ENCODE results near the gene NBDY.
"Not testable (repeated sequence)": the region's sequence is repeated elsewhere in the genome, so short reads cannot be mapped to it uniquely, and the experiment has no call there.

Gene NBDY

DNA sequence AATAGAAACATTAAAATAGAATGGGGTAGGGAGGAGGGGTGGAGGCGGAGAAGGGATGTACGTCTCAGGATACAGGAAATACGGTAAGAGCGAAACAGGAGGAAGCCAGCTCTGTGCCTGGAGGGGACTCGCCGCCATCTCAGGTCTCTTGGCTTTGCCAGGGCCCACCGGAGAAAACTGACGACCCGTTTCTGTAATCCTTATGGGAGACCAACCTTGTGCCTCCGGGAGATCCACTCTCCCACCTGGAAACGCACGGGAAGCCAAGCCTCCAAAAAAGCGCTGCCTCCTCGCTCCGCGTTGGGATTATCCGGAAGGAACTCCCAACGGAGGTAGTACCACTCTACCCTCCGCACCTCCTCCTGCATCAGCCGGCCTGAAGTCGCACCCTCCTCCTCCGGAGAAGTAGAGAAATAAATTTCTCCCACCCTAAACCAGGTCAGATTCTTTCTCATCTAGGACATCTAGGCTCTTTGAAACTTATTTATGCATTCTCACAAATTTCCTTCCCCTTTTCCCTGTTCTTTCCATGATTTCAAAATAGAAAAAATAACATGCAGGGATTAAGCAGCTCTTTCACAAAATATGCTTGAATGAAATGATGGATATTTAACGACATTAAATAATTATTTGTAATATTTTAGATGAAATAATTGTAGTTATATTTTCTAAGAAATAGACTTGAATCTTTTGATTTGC is at the start of gene NBDY:
Gene NBDY (plus strand): TSS at position 92 of the 699 bp plus-strand sequence. CDS start 111 bp downstream, at position 203.
- peak; percentile 11 for DNase-seq (ENCODE audit: low spot score)

GRCh38 chrX:56704530-56704929 is 24.5 kb upstream of the NBDY start:
- DNase-seq (ENCODE audit: low spot score): not testable (repeated sequence)

GRCh38 chrX:56726605-56727004 is 2.4 kb upstream of the NBDY start:
- DNase-seq (ENCODE audit: low spot score): peak; percentile 58

GRCh38 chrX:56727531-56727930 is 1.5 kb upstream of the NBDY start:
- no peak for DNase-seq (ENCODE audit: low spot score)

DNA sequence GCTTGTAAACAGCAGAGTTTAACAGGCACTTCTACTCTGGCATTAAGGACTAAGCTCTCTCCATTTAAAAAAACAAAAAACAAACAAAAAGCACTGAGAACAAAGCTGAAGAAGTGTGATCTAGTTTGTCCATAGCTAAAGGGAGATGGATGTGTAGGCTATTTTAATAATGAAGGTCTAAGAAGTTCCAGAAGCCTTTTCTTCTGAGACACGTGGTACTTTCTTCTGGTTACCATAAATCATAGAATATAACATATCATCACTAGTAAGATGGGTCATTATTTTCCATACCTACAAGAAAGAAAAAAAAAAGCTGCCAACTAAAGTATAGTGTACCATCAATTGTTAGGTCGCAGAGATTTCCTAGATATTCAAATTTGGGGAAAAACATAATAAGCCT is 722 bp upstream of the NBDY start:
- DNase-seq (ENCODE audit: low spot score): no peak

GRCh38 chrX:56728752-56729151 is 291 bp upstream of the NBDY start:
- peak; percentile 7 for DNase-seq (ENCODE audit: low spot score)

GRCh38 chrX:56733459-56734046 is 4.5 kb downstream of the NBDY start:
- DNase-seq (ENCODE audit: low spot score): peak; percentile 51

GRCh38 chrX:56736219-56736618 is 7.2 kb downstream of the NBDY start:
- DNase-seq (ENCODE audit: low spot score): no peak

DNA sequence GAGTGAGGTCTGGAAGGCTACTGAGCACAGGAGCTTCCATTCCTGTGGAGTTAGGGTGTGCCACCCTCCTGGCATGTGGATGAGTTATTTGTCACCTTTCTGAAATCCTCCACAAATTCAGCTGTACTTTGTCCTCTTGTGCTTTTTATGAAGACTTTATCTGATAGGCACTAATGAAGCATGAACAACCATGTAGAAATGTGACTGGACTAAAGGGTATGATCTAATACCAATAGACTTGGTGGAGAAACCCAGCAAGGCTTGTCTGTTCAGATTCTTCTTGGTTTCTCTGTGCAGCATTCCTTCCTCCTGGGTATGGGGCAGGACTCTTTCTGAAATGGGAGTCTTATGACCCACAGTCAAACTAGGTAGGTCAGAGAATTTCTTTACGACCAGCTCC is 9.6 kb downstream of the NBDY start:
- DNase-seq (ENCODE audit: low spot score): no peak

- DNase-seq (ENCODE audit: low spot score): no peak
Measured at GRCh38 chrX:56744996-56745395, 16.0 kb downstream of the NBDY start.

GRCh38 chrX:56746996-56747395 is 18.0 kb downstream of the NBDY start:
- no peak for DNase-seq (ENCODE audit: low spot score)

DNA sequence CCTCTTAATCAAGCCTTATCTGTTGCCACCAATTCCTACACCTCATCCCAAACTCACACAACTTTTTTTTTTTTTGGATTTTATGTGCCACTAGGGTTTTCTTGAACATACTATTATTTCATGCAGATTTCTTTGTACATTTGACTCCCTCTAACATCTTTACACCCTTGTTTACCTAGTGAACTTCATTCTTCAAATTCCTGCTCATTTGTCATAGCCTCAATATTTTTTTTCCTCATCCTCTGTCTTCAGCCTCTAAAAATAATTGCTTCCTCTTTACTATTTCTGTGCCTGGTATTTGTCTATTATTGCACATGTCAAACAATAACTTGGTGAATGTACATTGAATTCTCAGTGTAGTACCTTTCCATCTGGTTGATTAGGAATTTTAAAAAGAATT is 22.0 kb downstream of the NBDY start:
- DNase-seq (ENCODE audit: low spot score): no peak

DNA sequence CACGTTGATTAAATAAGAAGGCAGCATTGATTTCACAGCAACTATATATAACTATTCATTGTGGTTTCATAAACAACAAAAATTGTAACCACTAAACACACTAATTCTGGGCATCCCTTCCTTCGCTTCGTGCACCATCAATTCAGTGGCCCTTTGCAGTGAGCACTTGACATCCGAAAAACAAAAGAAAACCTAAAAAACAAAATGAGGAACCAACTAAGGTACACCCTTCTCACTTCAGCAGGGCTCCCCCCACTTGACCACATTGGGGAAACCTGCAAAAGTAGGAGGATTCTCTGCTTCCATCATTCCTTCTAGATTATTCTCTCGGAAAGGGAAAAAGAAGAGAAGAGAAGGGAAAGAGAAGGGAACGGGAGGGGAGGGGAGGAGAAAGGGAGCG is 28.3 kb downstream of the NBDY start:
- no peak for DNase-seq (ENCODE audit: low spot score)

GRCh38 chrX:56758456-56758855 is 29.4 kb downstream of the NBDY start:
- DNase-seq (ENCODE audit: low spot score): no peak

DNA sequence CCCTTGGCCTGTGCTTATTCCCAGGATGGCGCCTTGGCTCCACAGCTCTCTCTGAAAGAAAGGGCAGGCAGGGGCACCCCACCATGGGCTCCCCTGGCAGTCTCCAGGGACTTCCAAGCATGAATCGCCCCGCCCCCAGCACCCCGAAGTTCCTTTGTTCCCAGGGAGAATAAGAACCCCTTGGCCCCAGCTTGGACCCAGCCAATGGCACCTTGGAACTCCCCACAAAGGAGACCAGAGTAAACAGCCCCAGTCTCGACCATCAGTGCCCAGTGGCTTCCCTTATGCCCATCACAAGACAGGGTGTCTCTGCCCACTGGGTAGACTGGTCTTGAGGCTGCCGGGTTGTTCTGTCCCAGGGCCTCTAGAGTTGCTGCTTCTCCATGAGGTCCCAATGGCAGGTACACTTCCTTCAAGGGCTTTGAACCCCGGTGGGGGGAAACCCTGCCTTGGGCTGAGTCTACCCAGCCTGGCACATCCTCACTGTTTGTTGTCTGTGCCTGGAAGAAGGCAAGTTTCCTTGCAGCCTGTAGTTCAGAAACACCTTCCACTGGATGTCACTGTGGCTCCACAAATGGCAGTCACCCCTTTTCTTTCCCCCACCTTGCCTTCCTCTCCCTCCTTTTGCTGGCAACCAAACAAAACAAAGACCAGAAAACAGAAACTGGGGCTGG is 30.8 kb downstream of the NBDY start:
- DNase-seq (ENCODE audit: low spot score): no peak

DNA sequence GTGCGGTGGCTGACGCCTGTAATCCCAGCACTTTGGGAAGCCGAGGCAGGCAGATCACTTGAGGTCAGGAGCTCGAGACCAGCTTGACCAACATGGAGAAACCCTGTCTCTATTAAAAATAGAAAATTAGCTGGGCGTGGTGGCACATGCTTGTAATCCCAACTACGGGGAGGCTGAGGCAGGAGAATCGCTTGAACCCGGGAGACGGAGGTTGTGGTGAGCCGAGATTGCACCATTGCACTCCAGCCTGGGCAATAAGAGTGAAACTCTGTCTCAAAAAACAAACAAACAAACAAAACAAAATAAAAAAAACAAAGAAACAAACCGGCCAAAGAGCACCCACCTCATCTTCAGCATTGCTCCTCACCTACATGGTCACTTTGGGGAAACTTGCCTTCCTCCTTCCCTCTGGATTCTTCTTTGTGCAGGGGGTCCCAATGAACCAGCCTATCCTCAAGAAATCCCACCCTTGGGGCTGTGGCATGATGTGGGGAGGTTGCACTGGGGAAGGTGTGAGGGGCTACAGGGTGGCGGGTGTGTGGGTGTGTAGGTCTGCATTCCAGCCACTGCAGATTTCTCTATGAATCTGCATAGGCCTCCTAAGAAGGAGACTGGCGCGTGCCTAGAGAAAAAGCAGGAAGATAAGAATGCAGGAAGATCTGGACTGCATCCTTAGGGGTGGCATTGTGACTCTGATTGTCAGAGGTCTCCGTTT is 31.5 kb downstream of the NBDY start:
- DNase-seq (ENCODE audit: low spot score): not testable (repeated sequence)

- DNase-seq (ENCODE audit: low spot score): no peak
Measured at GRCh38 chrX:56761167-56761566, 32.1 kb downstream of the NBDY start.

DNA sequence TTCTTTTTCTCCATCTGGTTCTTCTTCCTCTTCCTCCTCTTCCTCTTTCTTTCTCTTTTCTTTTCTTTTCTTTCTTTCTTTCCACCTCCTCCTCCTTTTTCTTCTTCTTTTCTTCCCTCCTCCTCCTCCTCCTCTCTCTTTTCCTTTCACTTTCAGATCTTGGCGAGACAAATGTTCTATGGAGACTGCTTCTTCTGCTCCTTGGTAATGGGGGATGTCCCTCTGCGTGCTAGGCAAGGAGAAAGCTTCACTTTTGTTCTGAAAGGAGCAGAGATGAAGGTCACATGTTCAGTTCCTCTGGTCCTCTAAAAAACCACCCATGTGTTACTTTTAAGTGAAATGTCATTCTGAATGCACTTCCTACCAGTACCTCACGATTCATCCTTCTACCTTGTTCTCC is 33.2 kb downstream of the NBDY start:
- no peak for DNase-seq (ENCODE audit: low spot score)

GRCh38 chrX:56762707-56763555 is 33.9 kb downstream of the NBDY start:
- DNase-seq (ENCODE audit: low spot score): no peak

DNA sequence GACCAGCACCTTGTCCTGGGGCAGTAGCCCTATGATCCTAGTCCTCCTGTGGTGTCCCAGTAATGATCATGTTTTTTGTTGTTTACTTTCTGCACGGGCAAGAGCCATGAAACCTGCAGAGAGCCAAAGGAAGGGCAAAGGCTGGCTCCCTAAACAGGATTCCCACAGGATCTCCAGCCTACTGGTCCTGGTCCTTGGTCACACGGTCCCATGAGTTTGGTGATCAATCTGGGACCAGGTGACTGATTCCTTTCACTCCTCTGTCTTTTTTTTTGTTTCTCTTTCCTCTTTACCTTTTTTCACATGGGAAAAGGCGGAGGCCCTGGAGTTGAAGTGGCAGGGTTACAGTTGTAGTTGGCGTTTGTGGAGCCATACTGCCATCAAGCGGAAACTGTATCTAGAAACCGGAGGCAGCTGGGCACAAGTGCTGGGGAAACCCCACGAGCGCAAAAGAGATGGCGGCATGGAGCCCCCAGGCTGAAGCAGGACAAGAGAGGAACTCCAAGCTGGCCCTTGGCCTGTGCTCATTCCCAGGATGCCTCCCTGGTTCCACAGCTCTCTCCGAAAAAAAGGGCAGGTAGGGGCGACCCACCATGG is 34.6 kb downstream of the NBDY start:
- peak; percentile 87 for DNase-seq (ENCODE audit: low spot score)
